T-cell (primary cell): ENCODE measurements around the gene LIX1. TPM values are rescaled to one million over a fixed set of nuclear protein-coding genes. Genes with fewer than 3 reads are reported as not detected.
"Not testable (repeated sequence)": the region's sequence is repeated elsewhere in the genome, so short reads cannot be mapped to it uniquely, and the experiment has no call there.

Source experiments
- ATAC-seq, 4 experiments: fragments of 200-7000 bp in 3 of 4; fragments of 150-1000 bp in 1 of 4; cut with Tn5 transposase; replicated peaks in 1 of 4; 1 replicate in 3 of 4; 2 replicates in 1 of 4; pipeline ENCODE4 v1.10.0; 2021; ENCODE audit warnings: moderate library complexity in 3 of 4, mild to moderate bottlenecking in 2 of 4, moderate number of reproducible peaks in 1 of 4
- CTCF ChIA-PET, 2 donors: fragments of 300-600 bp; sonication (Branson Sonifier 250); formaldehyde crosslinking; loops; one replicate each; lab custom pipeline; 2022; ENCODE audit warnings: antibody characterized with exemption in 2 of 2; lab: Charles Lee
- POLR2A ChIA-PET, 2 donors: fragments of 300-600 bp; sonication (Branson Sonifier 250); formaldehyde crosslinking; loops; one replicate each; lab custom pipeline; 2022; ENCODE audit warnings: antibody characterized with exemption in 2 of 2; lab: Charles Lee
- DNase-seq, 35 experiments: peaks; one replicate each; pipeline versions ENCODE4 v3.0.0 to v3.0.0-alpha.2; 2013 to 2023
- H3K27ac ChIP-seq: one replicate; pipeline ENCODE4 v1.5.1; 2013; ENCODE audit warnings: low read length
- H3K27me3 ChIP-seq, 2 experiments: replicated peaks in 1 of 2; 1 replicate in 1 of 2; 2 replicates in 1 of 2; pipeline versions ENCODE4 v1.6.1 to v1.7.0; 2013; ENCODE audit warnings: low read length in 1 of 2, mixed read lengths in 1 of 2; ENCODE audit not compliant: control insufficient read depth in 2 of 2, insufficient read depth in 2 of 2; ENCODE audit errors: extremely low read depth in 1 of 2
- H3K36me3 ChIP-seq, 2 donors: 1 replicate in 1 of 2; 2 replicates in 1 of 2; pipeline versions ENCODE4 v1.6.1 to v1.7.0; 2013; ENCODE audit warnings: low read length in 1 of 2; ENCODE audit not compliant: control insufficient read depth in 2 of 2, insufficient read depth in 1 of 2; ENCODE audit errors: extremely low read depth in 1 of 2
- H3K4me1 ChIP-seq, 2 experiments: 1 replicate in 1 of 2; 2 replicates in 1 of 2; pipeline versions ENCODE4 v1.6.1 to v1.7.0; 2013; ENCODE audit warnings: low read length in 2 of 2, mixed read lengths in 1 of 2; ENCODE audit not compliant: insufficient read depth in 2 of 2, control insufficient read depth in 1 of 2; ENCODE audit errors: extremely low read depth in 1 of 2
- H3K4me3 ChIP-seq, 2 donors: 1 replicate in 1 of 2; 2 replicates in 1 of 2; pipeline versions ENCODE4 v1.5.1 to v1.7.0; 2013; ENCODE audit warnings: mild to moderate bottlenecking in 2 of 2, low read length in 1 of 2, moderate library complexity in 1 of 2; ENCODE audit not compliant: control insufficient read depth in 1 of 2; ENCODE audit errors: extremely low read depth in 1 of 2
- H3K9me3 ChIP-seq: 2 replicates; pipeline ENCODE4 v1.7.0; 2013
- H3K27ac Mint-ChIP-seq, 2 donors: one replicate each; pipeline ENCODE4 v1.8.0; 2020 to 2021; ENCODE audit warnings: mild to moderate bottlenecking in 2 of 2, mixed read lengths in 2 of 2
- H3K27me3 Mint-ChIP-seq, 2 donors: one replicate each; pipeline ENCODE4 v1.8.0; 2021 to 2022; ENCODE audit warnings: mixed read lengths in 2 of 2
- H3K36me3 Mint-ChIP-seq: one replicate; pipeline ENCODE4 v1.8.0; 2021; ENCODE audit warnings: mixed read lengths
- H3K4me1 Mint-ChIP-seq, 3 donors: one replicate each; pipeline ENCODE4 v1.8.0; 2020 to 2022; ENCODE audit warnings: mixed read lengths in 3 of 3, mild to moderate bottlenecking in 1 of 3
- H3K4me3 Mint-ChIP-seq, 3 donors: one replicate each; pipeline ENCODE4 v1.8.0; 2020 to 2022; ENCODE audit warnings: mild to moderate bottlenecking in 3 of 3, mixed read lengths in 3 of 3, moderate library complexity in 3 of 3
- H3K9me3 Mint-ChIP-seq, 3 donors: one replicate each; pipeline ENCODE4 v1.8.0; 2020 to 2022; ENCODE audit warnings: mixed read lengths in 3 of 3
- WGBS: methylation state at CpG from one replicate; pipeline ENCODE4 v1.1.5; 2013; ENCODE audit warnings: missing lambda C conversion rate; ENCODE audit not compliant: insufficient coverage; 5-methylcytosine and 5-hydroxymethylcytosine counted together
- total RNA-seq, 35 experiments: library from RNA in 6 of 35; stranded (reverse) in 6 of 35; fragments of 120-200 nt in 1 of 35; gene quantifications; one replicate each; pipeline versions ENCODE4 v1.2.1 to v1.2.4 and lab custom pipeline; 2013 to 2026

Gene LIX1
- total RNA-seq, 5 donors from 2014 or later (not counting 1 experiment from before 2014, with no cell fraction given): not detected

DNA sequence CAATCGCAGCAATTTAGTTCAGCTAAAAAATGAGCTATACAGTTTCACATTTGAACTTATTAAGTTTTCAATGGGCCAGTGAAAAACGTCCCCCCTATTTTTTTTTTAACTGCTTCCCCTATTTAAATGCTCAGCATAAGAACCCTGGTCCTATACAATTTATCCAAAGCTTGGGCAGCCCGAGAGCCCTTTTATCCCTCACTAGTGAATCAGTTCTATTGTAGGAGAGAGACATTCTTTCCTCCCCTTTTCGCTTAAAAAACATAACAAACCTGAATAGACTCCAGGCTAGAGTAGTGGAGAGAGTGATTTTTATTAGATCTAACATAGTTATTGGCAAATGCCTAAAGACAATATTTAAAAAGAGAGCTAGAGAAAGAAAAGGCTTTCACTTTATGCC lies 1.4 kb downstream of the LIX1 start:
- no peak for ATAC-seq
- peaks cover 11 to 13% of the 10 kb centered on the region in 2 donors for H3K27me3 Mint-ChIP-seq
- 100% methylated on average over 1 of the region's 4 CpGs for WGBS

DNA sequence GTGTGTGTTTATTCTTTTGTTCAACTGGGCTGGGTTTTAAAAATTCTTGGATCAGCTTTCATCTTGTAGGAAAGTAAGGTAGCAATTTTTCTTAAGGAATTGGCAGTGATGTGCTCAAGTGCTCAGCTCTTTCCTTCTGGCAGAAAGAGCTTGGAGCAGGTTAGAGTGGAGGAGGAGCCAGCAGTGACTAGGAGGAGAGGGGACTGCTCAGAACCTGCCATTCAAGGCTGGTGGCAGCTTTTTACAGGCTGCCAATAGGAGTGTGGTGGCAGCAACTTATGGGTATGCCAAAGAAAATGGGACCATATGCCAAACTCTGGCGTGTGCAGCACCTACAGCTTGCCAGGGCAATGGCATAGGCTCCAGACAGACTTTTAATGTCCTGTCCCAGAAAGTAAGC lies 2.2 kb downstream of the LIX1 start:
- H3K27ac ChIP-seq, H3K4me1 ChIP-seq, H3K27me3 ChIP-seq, H3K27ac Mint-ChIP-seq, H3K36me3 ChIP-seq, H3K9me3 Mint-ChIP-seq, DNase-seq, H3K4me3 Mint-ChIP-seq, H3K4me1 Mint-ChIP-seq, H3K36me3 Mint-ChIP-seq, ATAC-seq, POLR2A ChIA-PET, H3K9me3 ChIP-seq, H3K4me3 ChIP-seq: not testable (repeated sequence)
- H3K27me3 Mint-ChIP-seq: peaks cover 11 to 13% of the 10 kb centered on the region in 2 donors
- CTCF ChIA-PET: interaction anchor here in 1 of 2 donors (0.5 kb wide), 1 partner anchor 1252 kb away, joined by 4 read pairs; no protein-coding TSS in a partner anchor
- WGBS: no CpG with 5 or more reads among the region's 1 CpG

More for the DNA sequence above, 1.4 kb downstream of the LIX1 start:
- Mint-ChIP-seq H3K36me3 (no peaks in the 10 kb centered on the region), H3K27ac (no peak overlapping the region), H3K9me3 (no peaks in the 10 kb centered on the region), H3K4me1 (no peaks in the 10 kb centered on the region), H3K4me3 (no peak overlapping the region)
- POLR2A ChIA-PET: interaction anchor here in 1 of 2 donors (0.7 kb wide), 1 partner anchor 24 kb away, joined by 5 read pairs; no protein-coding TSS in a partner anchor
- Histone ChIP-seq H3K27ac (no peak overlapping the region), H3K4me1 (no peaks in the 10 kb centered on the region), H3K9me3 (no peaks in the 10 kb centered on the region), H3K36me3 (no peaks in the 10 kb centered on the region), H3K4me3 (no peak overlapping the region), H3K27me3 (peaks cover 0 to 3% of the 10 kb centered on the region in 2 experiments)
- CTCF ChIA-PET: interaction anchor here (0.5 to 2.1 kb wide), 7 partner anchors 272 to 1291 kb away, joined by 3 to 17 read pairs (median 5); no protein-coding TSS in a partner anchor
- no peak for DNase-seq

DNA sequence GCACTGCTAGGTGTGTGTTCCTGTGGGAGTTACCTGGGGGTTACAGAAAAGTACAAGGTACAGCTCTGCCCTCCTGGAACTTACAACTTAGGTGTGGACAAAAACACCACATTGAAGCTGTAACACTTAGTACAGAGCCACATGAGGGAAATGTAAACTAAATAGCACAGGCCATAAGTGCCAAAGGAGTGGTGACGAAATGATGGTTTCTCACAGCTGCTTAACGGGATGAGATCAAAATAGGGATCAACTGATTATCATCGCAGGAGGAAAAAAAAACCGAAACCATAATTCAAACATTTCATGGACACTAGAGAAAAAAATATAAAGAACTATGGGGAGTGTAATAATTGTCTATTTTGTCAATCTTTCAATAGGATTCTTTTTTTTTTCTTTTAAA lies 5.9 kb downstream of the LIX1 start:
- Histone ChIP-seq H3K4me3 (no peak overlapping the region), H3K27ac (no peak overlapping the region), H3K27me3 (peaks cover 0 to 3% of the 10 kb centered on the region in 2 experiments), H3K9me3 (no peaks in the 10 kb centered on the region), H3K4me1 (peaks cover 0 to 6% of the 10 kb centered on the region in 2 experiments), H3K36me3 (no peaks in the 10 kb centered on the region)
- no peaks in the 10 kb centered on the region for H3K9me3 Mint-ChIP-seq
- H3K27ac Mint-ChIP-seq: no peak overlapping the region
- WGBS: no CpG with 5 or more reads among the region's 4 CpGs
- CTCF ChIA-PET: interaction anchor here in 1 of 2 donors (0.6 kb wide), 1 partner anchor 995 kb away, joined by 3 read pairs; no protein-coding TSS in a partner anchor
- H3K27me3 Mint-ChIP-seq: peaks cover 12 to 13% of the 10 kb centered on the region in 2 donors
- ATAC-seq (no peak), DNase-seq (no peak)
- POLR2A ChIA-PET: interaction anchor here in 1 of 2 donors (0.7 kb wide), 1 partner anchor 799 kb away, joined by 3 read pairs; no protein-coding TSS in a partner anchor
- peaks cover 4 to 6% (median 6%) of the 10 kb centered on the region in 3 donors for H3K4me1 Mint-ChIP-seq
- H3K4me3 Mint-ChIP-seq: no peak overlapping the region
- no peaks in the 10 kb centered on the region for H3K36me3 Mint-ChIP-seq

DNA sequence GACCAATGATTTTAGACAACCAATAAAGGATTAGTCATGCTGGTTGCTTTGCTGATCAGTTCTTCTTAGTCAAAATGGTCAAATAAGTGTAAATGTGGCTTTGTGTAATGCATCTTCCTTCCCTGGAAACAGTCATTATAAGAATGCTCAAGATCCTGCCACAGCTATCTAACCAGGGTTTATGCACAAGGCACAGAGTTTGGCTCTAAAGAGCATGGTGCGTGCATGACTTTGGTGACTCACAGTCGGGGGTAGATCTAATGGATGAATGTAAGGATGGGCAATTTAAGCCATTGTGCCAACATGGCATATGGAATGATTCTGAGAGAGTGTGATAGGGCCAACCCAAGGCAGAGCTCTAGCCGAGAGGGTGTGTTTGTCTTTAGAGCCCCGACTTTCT lies 6.5 kb downstream of the LIX1 start:
- DNase-seq: no peak
- no peak overlapping the region for H3K27ac ChIP-seq
- H3K27me3 Mint-ChIP-seq: peaks cover 13 to 17% of the 10 kb centered on the region in 2 donors
- ChIA-PET CTCF (no interaction called here), POLR2A (interaction anchor here (0.5 to 0.7 kb wide), 2 partner anchors 42 to 798 kb away, joined by 3 read pairs; no protein-coding TSS in a partner anchor)
- peaks cover 0 to 6% of the 10 kb centered on the region in 2 experiments for H3K4me1 ChIP-seq
- WGBS: 59% methylated on average over 2 of the region's 4 CpGs
- no peaks in the 10 kb centered on the region for H3K36me3 Mint-ChIP-seq
- ATAC-seq: no peak
- H3K4me3 ChIP-seq: no peak overlapping the region
- peaks cover 4 to 6% (median 6%) of the 10 kb centered on the region in 3 donors for H3K4me1 Mint-ChIP-seq
- H3K27ac Mint-ChIP-seq: no peak overlapping the region
- no peaks in the 10 kb centered on the region for H3K9me3 ChIP-seq
- no peaks in the 10 kb centered on the region for H3K36me3 ChIP-seq
- H3K27me3 ChIP-seq: peaks cover 0 to 3% of the 10 kb centered on the region in 2 experiments
- H3K9me3 Mint-ChIP-seq: no peaks in the 10 kb centered on the region
- no peak overlapping the region for H3K4me3 Mint-ChIP-seq

DNA sequence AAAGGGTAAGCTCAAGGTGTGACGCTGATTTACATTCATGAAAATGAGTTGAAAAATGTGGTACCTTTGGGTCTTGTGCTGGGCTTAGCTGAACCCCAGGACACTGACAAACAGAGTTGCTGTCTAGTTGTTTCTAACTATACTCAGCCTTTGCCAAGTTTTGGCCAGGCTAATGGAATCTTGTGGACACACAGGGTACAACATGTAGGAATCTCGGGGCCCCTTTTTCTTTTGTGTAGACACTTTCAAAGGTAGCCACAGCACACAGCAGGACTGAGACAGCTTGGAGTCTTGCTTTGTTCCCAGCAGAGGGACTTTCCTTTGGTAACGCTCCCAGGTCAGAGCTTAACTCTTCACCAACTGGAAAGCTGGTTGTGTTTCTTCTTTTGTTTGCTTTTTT lies 7.8 kb downstream of the LIX1 start:
- ChIA-PET POLR2A (no interaction called here), CTCF (interaction anchor here (0.5 to 1.3 kb wide), 3 partner anchors 8 to 857 kb away, joined by 3 to 5 read pairs (median 3); no protein-coding TSS in a partner anchor)
- peaks cover 0 to 6% of the 10 kb centered on the region in 2 experiments for H3K4me1 ChIP-seq
- H3K27ac ChIP-seq: no peak overlapping the region
- Mint-ChIP-seq H3K9me3 (no peaks in the 10 kb centered on the region), H3K27ac (no peak overlapping the region), H3K27me3 (peaks cover 9 to 10% of the 10 kb centered on the region in 2 donors), H3K36me3 (no peaks in the 10 kb centered on the region), H3K4me3 (no peak overlapping the region), H3K4me1 (peaks cover 4 to 6% (median 6%) of the 10 kb centered on the region in 3 donors)
- WGBS: 92% methylated on average over 2 of the region's 3 CpGs
- no peak for ATAC-seq
- H3K27me3 ChIP-seq: no peaks in the 10 kb centered on the region
- H3K9me3 ChIP-seq: no peaks in the 10 kb centered on the region
- DNase-seq: no peak
- H3K36me3 ChIP-seq: no peaks in the 10 kb centered on the region
- H3K4me3 ChIP-seq: no peak overlapping the region

DNA sequence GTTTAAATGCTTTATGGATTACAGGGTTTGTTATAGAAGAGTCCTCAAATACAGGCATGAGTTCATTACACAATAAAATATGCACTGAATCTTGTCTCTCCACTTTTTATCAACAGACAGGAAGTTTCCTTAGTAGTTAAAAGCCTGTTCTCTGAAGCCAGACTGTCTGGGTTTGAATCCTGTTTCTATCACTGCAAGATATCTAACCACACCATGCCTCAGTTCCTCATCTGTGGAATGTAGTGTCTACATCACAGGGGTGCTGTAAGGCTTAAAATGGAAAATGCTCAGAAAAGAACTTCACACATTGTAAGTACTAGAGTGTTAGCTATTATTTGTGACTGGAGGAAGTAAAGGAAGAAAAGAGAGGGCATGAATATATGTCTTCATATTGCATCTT lies 9.3 kb downstream of the LIX1 start:
- CTCF ChIA-PET: interaction anchor here in 1 of 2 donors (2.1 kb wide), 1 partner anchor 28 kb away, joined by 6 read pairs; no protein-coding TSS in a partner anchor
- Mint-ChIP-seq H3K36me3 (no peaks in the 10 kb centered on the region), H3K4me1 (peaks cover 4 to 6% (median 6%) of the 10 kb centered on the region in 3 donors), H3K27ac (no peak overlapping the region), H3K27me3 (peaks cover 2 to 6% of the 10 kb centered on the region in 2 donors), H3K9me3 (no peaks in the 10 kb centered on the region), H3K4me3 (no peak overlapping the region)
- Histone ChIP-seq H3K4me3 (no peak overlapping the region), H3K27me3 (no peaks in the 10 kb centered on the region), H3K9me3 (no peaks in the 10 kb centered on the region), H3K27ac (no peak overlapping the region), H3K36me3 (no peaks in the 10 kb centered on the region), H3K4me1 (peaks cover 0 to 6% of the 10 kb centered on the region in 2 experiments)
- DNase-seq (no peak), ATAC-seq (no peak)
- POLR2A ChIA-PET: no interaction called here
